Stimulated activated CD4-positive, alpha-beta T cell treated with anti-CD3 and anti-CD28 coated beads, Interleukin-4, amount 100 ng/mL, for 48 hours (primary cell): ENCODE results near the gene SLC25A29.
"Not testable (repeated sequence)": the region's sequence is repeated elsewhere in the genome, so short reads cannot be mapped to it uniquely, and the experiment has no call there.

Source experiments
- DNase-seq, 2 donors: peaks; one replicate each; pipeline ENCODE4 v3.0.0-alpha.2; 2020; ENCODE audit warnings: low read depth in 2 of 2

SLC25A29 gene

GRCh38 chr14:100312110-100312876 is 6.0 kb upstream of the SLC25A29 start:
- not testable (repeated sequence) for DNase-seq

GRCh38 chr14:100309028-100309737 is 2.9 kb upstream of the SLC25A29 start:
- no peak for DNase-seq

- not testable (repeated sequence) for DNase-seq
Observed at GRCh38 chr14:100308427-100308792, 2.2 kb upstream of the SLC25A29 start.

- DNase-seq = no peak
Observed at GRCh38 chr14:100307766-100308426, 1.7 kb upstream of the SLC25A29 start.

GRCh38 chr14:100306998-100307765 is 938 bp upstream of the SLC25A29 start:
- no peak for DNase-seq

- DNase-seq = no peak
Observed at GRCh38 chr14:100305324-100306100, 732 bp downstream of the SLC25A29 start.

- no peak for DNase-seq
Observed at GRCh38 chr14:100304825-100305323, 1.4 kb downstream of the SLC25A29 start.

GRCh38 chr14:100303925-100304324 is 2.3 kb downstream of the SLC25A29 start:
- no peak for DNase-seq

- no peak for DNase-seq
Observed at GRCh38 chr14:100303179-100303578, 3.1 kb downstream of the SLC25A29 start.

GRCh38 chr14:100302616-100303015 is 3.6 kb downstream of the SLC25A29 start:
- DNase-seq = no peak

- DNase-seq = no peak
Observed at GRCh38 chr14:100299238-100299560, 7.0 kb downstream of the SLC25A29 start.

- no peak for DNase-seq
Observed at GRCh38 chr14:100298551-100299237, 7.5 kb downstream of the SLC25A29 start.

- no peak for DNase-seq
Observed at GRCh38 chr14:100297320-100298300, 8.6 kb downstream of the SLC25A29 start.

GRCh38 chr14:100296729-100297128 is 9.5 kb downstream of the SLC25A29 start:
- DNase-seq = not testable (repeated sequence)

GRCh38 chr14:100296106-100296651 is 10.1 kb downstream of the SLC25A29 start:
- no peak for DNase-seq

GRCh38 chr14:100295376-100296105 is 10.7 kb downstream of the SLC25A29 start:
- DNase-seq = no peak

- no peak for DNase-seq
Observed at GRCh38 chr14:100294963-100295330, 11.3 kb downstream of the SLC25A29 start.

- no peak for DNase-seq
Observed at GRCh38 chr14:100294213-100294962, 11.9 kb downstream of the SLC25A29 start.
